Liver (tissue), 9 donors: ENCODE data around the gene PHEX. TPM values are rescaled to one million over a fixed set of nuclear protein-coding genes. Genes with fewer than 3 reads are reported as not detected.

Source experiments
- DNase-seq: peaks from one replicate; pipeline ENCODE4 v3.0.0-alpha.2; 2017; ENCODE audit warnings: low spot score
- H3K27ac ChIP-seq, 2 donors: one replicate each; pipeline ENCODE4 v1.7.0; 2013; ENCODE audit warnings: inconsistent platforms in 2 of 2, low read length in 2 of 2, control low read depth in 1 of 2, low read depth in 1 of 2, mild to moderate bottlenecking in 1 of 2
- H3K27me3 ChIP-seq, 4 donors: one replicate each; pipeline versions ENCODE4 v1.6.1 to v1.7.0; 2013; ENCODE audit warnings: low read length in 3 of 4, inconsistent platforms in 1 of 4, mild to moderate bottlenecking in 1 of 4, moderate library complexity in 1 of 4; ENCODE audit not compliant: control insufficient read depth in 4 of 4, insufficient read depth in 4 of 4
- H3K36me3 ChIP-seq, 4 donors: one replicate each; pipeline versions ENCODE4 v1.6.1 to v1.7.0; 2013; ENCODE audit warnings: low read length in 3 of 4, mild to moderate bottlenecking in 3 of 4, low read depth in 1 of 4, moderate library complexity in 1 of 4; ENCODE audit not compliant: control insufficient read depth in 4 of 4, insufficient read depth in 3 of 4
- H3K4me1 ChIP-seq, 4 donors: one replicate each; pipeline versions ENCODE4 v1.6.1 to v1.7.0; 2013; ENCODE audit warnings: low read length in 3 of 4, mild to moderate bottlenecking in 3 of 4, moderate library complexity in 1 of 4; ENCODE audit not compliant: control insufficient read depth in 4 of 4, insufficient read depth in 4 of 4
- H3K4me3 ChIP-seq, 3 donors: one replicate each; pipeline versions ENCODE4 v1.6.1 to v1.7.0; 2013; ENCODE audit warnings: low read length in 3 of 3, control low read depth in 1 of 3, low read depth in 1 of 3, mild to moderate bottlenecking in 1 of 3
- H3K9ac ChIP-seq, 2 donors: one replicate each; pipeline ENCODE4 v1.7.0; 2013; ENCODE audit warnings: low read length in 2 of 2, mild to moderate bottlenecking in 2 of 2, moderate library complexity in 2 of 2, control low read depth in 1 of 2, low read depth in 1 of 2
- H3K9me3 ChIP-seq, 4 donors: one replicate each; pipeline versions ENCODE4 v1.6.1 to v1.7.0; 2013; ENCODE audit warnings: low read length in 3 of 4; ENCODE audit not compliant: control insufficient read depth in 4 of 4
- CTCF ChIP-seq: fragments of 150-350 bp; IDR thresholded peaks from 2 replicates; pipeline ENCODE4 v1.5.1; 2017; ENCODE audit warnings: improper control_type of control experiment, low read depth, low read length; ENCODE audit not compliant: missing input control
- EGR1 ChIP-seq, 2 donors: IDR thresholded peaks; 2 replicates each; pipeline ENCODE4 v1.6.1; 2016 to 2018; ENCODE audit warnings: antibody characterized with exemption in 2 of 2, low read depth in 2 of 2
- FOXA1 ChIP-seq: IDR thresholded peaks from 2 replicates; pipeline ENCODE4 v1.6.1; 2016; ENCODE audit warnings: antibody characterized with exemption
- FOXA2 ChIP-seq: IDR thresholded peaks from 2 replicates; pipeline ENCODE4 v1.6.1; 2016; ENCODE audit warnings: antibody characterized with exemption
- GABPA ChIP-seq, 2 donors: IDR thresholded peaks in 1 of 2; conservative IDR thresholded peaks in 1 of 2; 2 replicates each; pipeline ENCODE4 v1.6.1; 2016; ENCODE audit warnings: antibody characterized with exemption in 2 of 2, mild to moderate bottlenecking in 1 of 2, moderate library complexity in 1 of 2
- JUND ChIP-seq, 2 donors: IDR thresholded peaks; 2 replicates each; pipeline ENCODE4 v1.6.1; 2016; ENCODE audit warnings: antibody characterized with exemption in 2 of 2
- NR2F2 ChIP-seq: IDR thresholded peaks from 2 replicates; pipeline ENCODE4 v1.6.1; 2016; ENCODE audit warnings: antibody characterized with exemption
- RAD21 ChIP-seq, 2 donors: IDR thresholded peaks; 2 replicates each; pipeline ENCODE4 v1.6.1; 2016; ENCODE audit warnings: antibody characterized with exemption in 2 of 2, mild to moderate bottlenecking in 2 of 2
- RXRA ChIP-seq, 2 donors: IDR thresholded peaks; 2 replicates each; pipeline ENCODE4 v1.6.1; 2017 to 2018; ENCODE audit warnings: antibody characterized with exemption in 2 of 2, mild to moderate bottlenecking in 1 of 2
- SP1 ChIP-seq: IDR thresholded peaks from 2 replicates; pipeline ENCODE4 v1.6.1; 2018; ENCODE audit warnings: antibody characterized with exemption, mild to moderate bottlenecking
- TAF1 ChIP-seq: conservative IDR thresholded peaks from 2 replicates; pipeline ENCODE4 v1.6.1; 2016; ENCODE audit warnings: antibody characterized with exemption, mild to moderate bottlenecking
- YY1 ChIP-seq: IDR thresholded peaks from 2 replicates; pipeline ENCODE4 v1.6.1; 2016; ENCODE audit warnings: antibody characterized with exemption, mild to moderate bottlenecking
- WGBS: extraction: QIAGEN DNeasy Blood & Tissue Kit; methylation state at CpG from one replicate; pipeline ENCODE4 v1.1.7; 2013; 5-methylcytosine and 5-hydroxymethylcytosine counted together
- polyA plus RNA-seq, 2 donors: library from polyadenylated mRNA; stranded (reverse) in 1 of 2; unstranded in 1 of 2; fragments of 200-250 nt in 1 of 2; fragments of >200 nt in 1 of 2; fragmentation: Nextera tagmentation in 1 of 2; extraction: Ambion mirVana in 1 of 2; gene quantifications; one replicate each; pipeline versions ENCODE4 v1.2.1 to v1.2.3, GENCODE V29; 2013 to 2015
- total RNA-seq, 2 donors: library from RNA; depleted of rRNA; stranded (reverse); fragments of >200 nt; gene quantifications; one replicate each; pipeline ENCODE4 v1.2.3, GENCODE V29; 2014
- TF ChIP-seq, protein P1 (sequence below): IDR thresholded peaks from 2 replicates; pipeline ENCODE4 v1.6.1; 2016; ENCODE audit warnings: antibody characterized with exemption, mild to moderate bottlenecking
- TF ChIP-seq, protein P2 (sequence below): IDR thresholded peaks from 2 replicates; pipeline ENCODE4 v1.6.1; 2016; ENCODE audit warnings: antibody characterized with exemption
- TF ChIP-seq, protein P3 (sequence below): IDR thresholded peaks from 2 replicates; pipeline ENCODE4 v1.6.1; 2016; ENCODE audit warnings: antibody characterized with exemption
- donor health status: healthy.
- donor health status: healthy.
- donor health status: healthy.
- donor health status: healthy.
- donor health status: healthy.

The PHEX gene
- total and polyA plus RNA-seq, 4 donors = 0.01 to 0.14 (median 0.08) TPM; not detected in 1

GRCh38 chrX:22073928-22074327 is 41.8 kb downstream of the PHEX start:
- TF ChIP-seq, protein P1, sequence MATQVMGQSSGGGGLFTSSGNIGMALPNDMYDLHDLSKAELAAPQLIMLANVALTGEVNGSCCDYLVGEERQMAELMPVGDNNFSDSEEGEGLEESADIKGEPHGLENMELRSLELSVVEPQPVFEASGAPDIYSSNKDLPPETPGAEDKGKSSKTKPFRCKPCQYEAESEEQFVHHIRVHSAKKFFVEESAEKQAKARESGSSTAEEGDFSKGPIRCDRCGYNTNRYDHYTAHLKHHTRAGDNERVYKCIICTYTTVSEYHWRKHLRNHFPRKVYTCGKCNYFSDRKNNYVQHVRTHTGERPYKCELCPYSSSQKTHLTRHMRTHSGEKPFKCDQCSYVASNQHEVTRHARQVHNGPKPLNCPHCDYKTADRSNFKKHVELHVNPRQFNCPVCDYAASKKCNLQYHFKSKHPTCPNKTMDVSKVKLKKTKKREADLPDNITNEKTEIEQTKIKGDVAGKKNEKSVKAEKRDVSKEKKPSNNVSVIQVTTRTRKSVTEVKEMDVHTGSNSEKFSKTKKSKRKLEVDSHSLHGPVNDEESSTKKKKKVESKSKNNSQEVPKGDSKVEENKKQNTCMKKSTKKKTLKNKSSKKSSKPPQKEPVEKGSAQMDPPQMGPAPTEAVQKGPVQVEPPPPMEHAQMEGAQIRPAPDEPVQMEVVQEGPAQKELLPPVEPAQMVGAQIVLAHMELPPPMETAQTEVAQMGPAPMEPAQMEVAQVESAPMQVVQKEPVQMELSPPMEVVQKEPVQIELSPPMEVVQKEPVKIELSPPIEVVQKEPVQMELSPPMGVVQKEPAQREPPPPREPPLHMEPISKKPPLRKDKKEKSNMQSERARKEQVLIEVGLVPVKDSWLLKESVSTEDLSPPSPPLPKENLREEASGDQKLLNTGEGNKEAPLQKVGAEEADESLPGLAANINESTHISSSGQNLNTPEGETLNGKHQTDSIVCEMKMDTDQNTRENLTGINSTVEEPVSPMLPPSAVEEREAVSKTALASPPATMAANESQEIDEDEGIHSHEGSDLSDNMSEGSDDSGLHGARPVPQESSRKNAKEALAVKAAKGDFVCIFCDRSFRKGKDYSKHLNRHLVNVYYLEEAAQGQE = no peak
- TF ChIP-seq RXRA (IDR thresholded peaks at IDR 0.05) (no peak), TAF1 (no peak), JUND (IDR thresholded peaks at IDR 0.05) (no peak), GABPA (IDR thresholded peaks at IDR 0.05 in 1 of 2, conservative IDR thresholded peaks at IDR 0.05 in 1 of 2) (no peak), NR2F2 (no peak), SP1 (no peak), CTCF (no peak), EGR1 (IDR thresholded peaks at IDR 0.05; ENCODE audit: low read depth in 2 of 2) (no peak), RAD21 (IDR thresholded peaks at IDR 0.05) (no peak), FOXA2 (no peak), YY1 (no peak)
- TF ChIP-seq, protein P2, sequence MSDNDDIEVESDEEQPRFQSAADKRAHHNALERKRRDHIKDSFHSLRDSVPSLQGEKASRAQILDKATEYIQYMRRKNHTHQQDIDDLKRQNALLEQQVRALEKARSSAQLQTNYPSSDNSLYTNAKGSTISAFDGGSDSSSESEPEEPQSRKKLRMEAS = no peak
- DNase-seq = no peak
- WGBS = 95% methylated on average over 2 of the region's 2 CpGs

DNA sequence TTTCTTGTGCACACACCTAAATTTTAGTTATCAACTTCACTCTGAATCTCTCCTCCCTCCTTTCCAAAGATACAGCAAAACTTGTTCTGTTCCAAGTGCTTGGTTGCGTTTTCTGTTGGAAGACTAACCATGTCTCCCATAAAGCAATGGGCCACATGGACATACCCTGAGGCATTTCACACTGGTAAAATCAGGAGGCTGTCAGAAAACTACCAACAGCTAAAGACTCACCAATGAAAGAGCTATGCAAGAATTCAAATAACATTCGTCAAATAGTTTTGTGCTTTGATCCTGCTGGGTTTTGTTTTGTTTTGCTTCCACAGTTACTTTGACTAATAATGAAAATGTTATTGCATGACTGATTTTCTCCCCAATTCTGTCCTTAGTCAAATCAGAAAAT is 46.0 kb downstream of the PHEX start:
- no peaks in the 10 kb centered on the region for H3K4me1 ChIP-seq
- DNase-seq = no peak
- no peak overlapping the region for H3K9ac ChIP-seq
- H3K27me3 ChIP-seq = no peaks in the 10 kb centered on the region
- TF ChIP-seq GABPA (IDR thresholded peaks at IDR 0.05 in 1 of 2, conservative IDR thresholded peaks at IDR 0.05 in 1 of 2) = no peak
- TF ChIP-seq, protein P1 = no peak
- TF ChIP-seq FOXA1 = no peak
- TF ChIP-seq, protein P3, sequence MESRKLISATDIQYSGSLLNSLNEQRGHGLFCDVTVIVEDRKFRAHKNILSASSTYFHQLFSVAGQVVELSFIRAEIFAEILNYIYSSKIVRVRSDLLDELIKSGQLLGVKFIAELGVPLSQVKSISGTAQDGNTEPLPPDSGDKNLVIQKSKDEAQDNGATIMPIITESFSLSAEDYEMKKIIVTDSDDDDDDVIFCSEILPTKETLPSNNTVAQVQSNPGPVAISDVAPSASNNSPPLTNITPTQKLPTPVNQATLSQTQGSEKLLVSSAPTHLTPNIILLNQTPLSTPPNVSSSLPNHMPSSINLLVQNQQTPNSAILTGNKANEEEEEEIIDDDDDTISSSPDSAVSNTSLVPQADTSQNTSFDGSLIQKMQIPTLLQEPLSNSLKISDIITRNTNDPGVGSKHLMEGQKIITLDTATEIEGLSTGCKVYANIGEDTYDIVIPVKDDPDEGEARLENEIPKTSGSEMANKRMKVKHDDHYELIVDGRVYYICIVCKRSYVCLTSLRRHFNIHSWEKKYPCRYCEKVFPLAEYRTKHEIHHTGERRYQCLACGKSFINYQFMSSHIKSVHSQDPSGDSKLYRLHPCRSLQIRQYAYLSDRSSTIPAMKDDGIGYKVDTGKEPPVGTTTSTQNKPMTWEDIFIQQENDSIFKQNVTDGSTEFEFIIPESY = no peak
- H3K36me3 ChIP-seq = no peaks in the 10 kb centered on the region
- no peak overlapping the region for H3K27ac ChIP-seq
- 87% methylated on average over 2 of the region's 2 CpGs for WGBS
- no peak overlapping the region for H3K4me3 ChIP-seq
- H3K9me3 ChIP-seq = no peaks in the 10 kb centered on the region

More at GRCh38 chrX:22073928-22074327, 41.8 kb downstream of the PHEX start:
- Histone ChIP-seq H3K9ac (no peak overlapping the region), H3K4me3 (no peak overlapping the region), H3K9me3 (no peaks in the 10 kb centered on the region), H3K27me3 (no peaks in the 10 kb centered on the region), H3K4me1 (no peaks in the 10 kb centered on the region), H3K27ac (no peak overlapping the region), H3K36me3 (no peaks in the 10 kb centered on the region)
